IPS-15b (cell line): Measurements from ENCODE around the gene CAPN3.
A peak's percentile ranks its signal among the peaks of the same experiment; 100 is the strongest.

Source experiments
- H3K27me3 ChIP-seq: one replicate; pipeline ENCODE4 v1.6.1; 2013; ENCODE audit warnings: low read length; ENCODE audit not compliant: control insufficient read depth, insufficient read depth
- H3K36me3 ChIP-seq: one replicate; pipeline ENCODE4 v1.6.1; 2013; ENCODE audit warnings: low read length; ENCODE audit not compliant: control insufficient read depth, insufficient read depth
- H3K4me1 ChIP-seq: one replicate; pipeline ENCODE4 v1.6.1; 2013; ENCODE audit warnings: mild to moderate bottlenecking, low read length; ENCODE audit not compliant: control insufficient read depth, insufficient read depth
- H3K4me3 ChIP-seq: one replicate; pipeline ENCODE4 v1.5.1; 2013; ENCODE audit warnings: low read depth, low read length
- H3K9ac ChIP-seq: one replicate; pipeline ENCODE4 v1.6.1; 2013; ENCODE audit warnings: low read depth, mild to moderate bottlenecking, low read length
- H3K9me3 ChIP-seq: one replicate; pipeline ENCODE4 v1.6.1; 2013; ENCODE audit warnings: mild to moderate bottlenecking, low read length; ENCODE audit not compliant: control insufficient read depth, insufficient read depth

The CAPN3 gene

GRCh38 chr15:42427429-42428223 lies 68.3 kb downstream of the CAPN3 start:
- peaks cover 8% of the 10 kb centered on the region for H3K36me3 ChIP-seq
- no peak overlapping the region for H3K4me3 ChIP-seq
- H3K4me1 ChIP-seq = no peaks in the 10 kb centered on the region
- H3K9ac ChIP-seq = no peak overlapping the region
- H3K9me3 ChIP-seq = no peaks in the 10 kb centered on the region
- H3K27me3 ChIP-seq = no peaks in the 10 kb centered on the region

- no peak overlapping the region for H3K9ac ChIP-seq
- H3K27me3 ChIP-seq = no peaks in the 10 kb centered on the region
- H3K36me3 ChIP-seq = peaks cover 12% of the 10 kb centered on the region
- no peaks in the 10 kb centered on the region for H3K4me1 ChIP-seq
- no peaks in the 10 kb centered on the region for H3K9me3 ChIP-seq
- no peak overlapping the region for H3K4me3 ChIP-seq
These were observed 85.2 kb downstream of the CAPN3 start for GRCh38 chr15:42444415-42445063.

GRCh38 chr15:42445551-42445950 lies 86.2 kb downstream of the CAPN3 start:
- Histone ChIP-seq H3K9me3 (no peaks in the 10 kb centered on the region), H3K4me1 (no peaks in the 10 kb centered on the region), H3K36me3 (peaks cover 17% of the 10 kb centered on the region), H3K27me3 (no peaks in the 10 kb centered on the region), H3K9ac (no peak overlapping the region), H3K4me3 (no peak overlapping the region)

- H3K4me3 ChIP-seq = no peak overlapping the region
- no peak overlapping the region for H3K9ac ChIP-seq
- no peaks in the 10 kb centered on the region for H3K27me3 ChIP-seq
- H3K9me3 ChIP-seq = no peaks in the 10 kb centered on the region
- H3K36me3 ChIP-seq = peaks cover 14% of the 10 kb centered on the region
- no peaks in the 10 kb centered on the region for H3K4me1 ChIP-seq
These were observed 88.3 kb downstream of the CAPN3 start for GRCh38 chr15:42447599-42447998.

GRCh38 chr15:42448281-42448680 lies 89.0 kb downstream of the CAPN3 start:
- H3K27me3 ChIP-seq = no peaks in the 10 kb centered on the region
- H3K4me1 ChIP-seq = no peaks in the 10 kb centered on the region
- H3K9me3 ChIP-seq = no peaks in the 10 kb centered on the region
- H3K36me3 ChIP-seq = peaks cover 14% of the 10 kb centered on the region
- H3K9ac ChIP-seq = no peak overlapping the region
- H3K4me3 ChIP-seq = no peak overlapping the region

GRCh38 chr15:42449770-42450424 lies 90.6 kb downstream of the CAPN3 start:
- H3K36me3 ChIP-seq = peaks cover 12% of the 10 kb centered on the region
- no peaks in the 10 kb centered on the region for H3K9me3 ChIP-seq
- no peak overlapping the region for H3K9ac ChIP-seq
- no peaks in the 10 kb centered on the region for H3K27me3 ChIP-seq
- H3K4me3 ChIP-seq = no peak overlapping the region
- no peaks in the 10 kb centered on the region for H3K4me1 ChIP-seq

GRCh38 chr15:42450425-42450790 lies 91.1 kb downstream of the CAPN3 start:
- no peak overlapping the region for H3K4me3 ChIP-seq
- no peaks in the 10 kb centered on the region for H3K4me1 ChIP-seq
- H3K9me3 ChIP-seq = no peaks in the 10 kb centered on the region
- peaks cover 12% of the 10 kb centered on the region for H3K36me3 ChIP-seq
- H3K9ac ChIP-seq = no peak overlapping the region
- no peaks in the 10 kb centered on the region for H3K27me3 ChIP-seq

- peaks cover 5% of the 10 kb centered on the region for H3K36me3 ChIP-seq
- H3K4me3 ChIP-seq = no peak overlapping the region
- H3K27me3 ChIP-seq = no peaks in the 10 kb centered on the region
- no peaks in the 10 kb centered on the region for H3K9me3 ChIP-seq
- no peak overlapping the region for H3K9ac ChIP-seq
- H3K4me1 ChIP-seq = peaks cover 12% of the 10 kb centered on the region
These were observed 94.5 kb downstream of the CAPN3 start for GRCh38 chr15:42453826-42454225.

- no peaks in the 10 kb centered on the region for H3K27me3 ChIP-seq
- H3K9ac ChIP-seq = no peak overlapping the region
- no peak overlapping the region for H3K4me3 ChIP-seq
- H3K4me1 ChIP-seq = peaks cover 12% of the 10 kb centered on the region
- H3K9me3 ChIP-seq = no peaks in the 10 kb centered on the region
- H3K36me3 ChIP-seq = no peaks in the 10 kb centered on the region
These were observed 97.2 kb downstream of the CAPN3 start for GRCh38 chr15:42456531-42456930.

- Histone ChIP-seq H3K9me3 (no peaks in the 10 kb centered on the region), H3K36me3 (no peaks in the 10 kb centered on the region), H3K27me3 (no peaks in the 10 kb centered on the region), H3K4me1 (peaks cover 12% of the 10 kb centered on the region), H3K9ac (no peak overlapping the region), H3K4me3 (no peak overlapping the region)
These were observed 97.7 kb downstream of the CAPN3 start for GRCh38 chr15:42456971-42457370.

GRCh38 chr15:42457445-42458442 lies 98.4 kb downstream of the CAPN3 start:
- Histone ChIP-seq H3K27me3 (no peaks in the 10 kb centered on the region), H3K9ac (no peak overlapping the region), H3K4me1 (peaks cover 12% of the 10 kb centered on the region), H3K36me3 (no peaks in the 10 kb centered on the region), H3K4me3 (peak overlapping the region; percentile 3), H3K9me3 (no peaks in the 10 kb centered on the region)
